ENCODE measurements around the gene SPATA6L. TPM values are rescaled to one million over a fixed set of nuclear protein-coding genes. Genes with fewer than 3 reads are reported as not detected.

Gene SPATA6L
- 0.28 and 0.38 TPM in 2 replicates for total RNA-seq

GRCh38 chr9:4666042-4666699 lies at the start of gene SPATA6L:
Gene SPATA6L, minus strand, starts transcription at chr9:4666480. Its CDS starts 230 bp downstream, at chr9:4666250.

GRCh38 chr9:4679268-4680172 lies 13.2 kb upstream of the SPATA6L start, which contains the start of gene CDC37L1:
Gene CDC37L1, plus strand, starts transcription at chr9:4679569. Its CDS starts 199 bp downstream, at chr9:4679768.

GRCh38 chr9:4662108-4662988 lies 3.9 kb downstream of the SPATA6L start, which contains the start of gene PLPP6:
Gene PLPP6, plus strand, starts transcription at chr9:4662294. Its CDS starts 82 bp downstream, at chr9:4662376.

Other genes starting within 250 kb of the SPATA6L start
- gene SLC1A1, start 176.0 kb downstream of the SPATA6L start, total RNA-seq, result 117 and 148 TPM in 2 replicates
- gene PLPP6, start 4.2 kb downstream of the SPATA6L start, total RNA-seq, result 4.6 and 5.6 TPM in 2 replicates
- gene CDC37L1, start 13.1 kb upstream of the SPATA6L start, total RNA-seq, result 29.9 and 38.9 TPM in 2 replicates
- gene AK3, start 74.7 kb upstream of the SPATA6L start, total RNA-seq, result 41.4 and 97.5 TPM in 2 replicates
- 14.0 and 14.4 TPM in 2 replicates for gene RCL1, start 126.5 kb upstream of the SPATA6L start, total RNA-seq